RWPE1 (cell line): ENCODE measurements around the gene PSENEN.

Source experiments
- CTCF ChIA-PET: fragments of 350-600 bp; sonication (Branson Sonifier 250); formaldehyde crosslinking; extraction: SDS; loops from one replicate; lab custom pipeline; 2021; lab: Yijun Ruan, JAX
- POLR2A ChIA-PET: fragments of 400-600 bp; formaldehyde crosslinking; extraction: SDS; loops from one replicate; lab custom pipeline; 2020; ENCODE audit warnings: antibody characterized with exemption; ENCODE audit not compliant: low non-redundant PET; lab: Yijun Ruan, JAX
- DNase-seq: peaks from one replicate; pipeline ENCODE4 v3.0.0; 2012; ENCODE audit warnings: low spot score
- H3K27ac ChIP-seq: fragments of 450-650 bp; 2 replicates; pipeline ENCODE4 v1.5.1; 2017
- CTCF ChIP-seq: fragments of 450-650 bp; conservative IDR thresholded peaks from 2 replicates; pipeline ENCODE4 v1.5.1; 2017; ENCODE audit warnings: low read depth, mild to moderate bottlenecking

Gene PSENEN

GRCh38 chr19:35745328-35746086 lies at the start of gene PSENEN, which contains the start of gene U2AF1L4:
Gene PSENEN (plus strand): TSS chr19:35745651. CDS start chr19:35745931, 280 bp downstream.
Gene U2AF1L4 (minus strand): TSS chr19:35745418. CDS start chr19:35745391, 27 bp downstream.
- CTCF ChIA-PET, result interaction anchor here (0.7 kb wide), 1 partner anchor 235 kb away, joined by 3 read pairs; no protein-coding TSS in a partner anchor
- POLR2A ChIA-PET, result interaction anchor here (0.6 kb wide), 2 partner anchors 79 to 127 kb away, joined by 4 read pairs; partner anchors contain the start of gene UPK1A

GRCh38 chr19:35695895-35696422 lies 49.5 kb upstream of the PSENEN start:
- no peak overlapping the region for H3K27ac ChIP-seq
- POLR2A ChIA-PET, result no interaction called here
- TF ChIP-seq CTCF, result no peak
- no peak for DNase-seq
- CTCF ChIA-PET, result interaction anchor here (0.7 kb wide), 1 partner anchor 155 kb away, joined by 3 read pairs; no protein-coding TSS in a partner anchor

More at GRCh38 chr19:35745328-35746086, at the start of gene PSENEN, which contains the start of gene U2AF1L4:
- DNase-seq, result peak; percentile 97
- TF ChIP-seq CTCF, result no peak
- H3K27ac ChIP-seq, result peak within 1 kb of the TSS; percentile 98

GRCh38 chr19:35696835-35697234 lies 48.6 kb upstream of the PSENEN start:
- POLR2A ChIA-PET, result no interaction called here
- no peak overlapping the region for H3K27ac ChIP-seq
- no peak for TF ChIP-seq CTCF
- no peak for DNase-seq
- CTCF ChIA-PET, result interaction anchor here (0.6 to 0.7 kb wide), 3 partner anchors 154 to 522 kb away, joined by 3 to 4 read pairs (median 3); no protein-coding TSS in a partner anchor

- DNase-seq, result peak; percentile 97
- CTCF ChIA-PET, result interaction anchor here (0.6 to 1.8 kb wide), 5 partner anchors 8 to 68 kb away, joined by 3 to 8 read pairs (median 4); no protein-coding TSS in a partner anchor
- POLR2A ChIA-PET, result interaction anchor here (0.6 to 1.1 kb wide), 2 partner anchors 27 to 47 kb away, joined by 3 read pairs; no protein-coding TSS in a partner anchor
These were observed 43.0 kb upstream of the PSENEN start for GRCh38 chr19:35702223-35703012.

GRCh38 chr19:35703343-35703742 lies 42.1 kb upstream of the PSENEN start:
- no peak for DNase-seq
- no peak for TF ChIP-seq CTCF
- H3K27ac ChIP-seq, result no peak overlapping the region; the same call in 1 of the 2 replicates
- ChIA-PET CTCF (interaction anchor here (0.7 to 1.8 kb wide), 2 partner anchors 9 to 62 kb away, joined by 4 to 8 read pairs; no protein-coding TSS in a partner anchor), POLR2A (interaction anchor here (1.1 kb wide), 1 partner anchor 46 kb away, joined by 3 read pairs; no protein-coding TSS in a partner anchor)

More at GRCh38 chr19:35702223-35703012, 43.0 kb upstream of the PSENEN start:
- no peak for TF ChIP-seq CTCF
- peak overlapping the region; percentile 51 for H3K27ac ChIP-seq
